PC-3 (cell line): ENCODE measurements around the gene STX18.

Experiments
- CTCF ChIP-seq: fragments of 300-600 bp; sonication (generic); conservative IDR thresholded peaks from 2 replicates; pipeline ENCODE4 v1.5.1; 2017; ENCODE audit warnings: antibody characterized with exemption, low read depth, mild to moderate bottlenecking, low read length
- EZH2phosphoT487 ChIP-seq: fragments of 300-600 bp; sonication (generic); IDR thresholded peaks from 2 replicates; pipeline ENCODE4 v1.6.1; 2018; ENCODE audit warnings: mild to moderate bottlenecking, antibody characterized with exemption, low read length, borderline replicate concordance

DNA sequence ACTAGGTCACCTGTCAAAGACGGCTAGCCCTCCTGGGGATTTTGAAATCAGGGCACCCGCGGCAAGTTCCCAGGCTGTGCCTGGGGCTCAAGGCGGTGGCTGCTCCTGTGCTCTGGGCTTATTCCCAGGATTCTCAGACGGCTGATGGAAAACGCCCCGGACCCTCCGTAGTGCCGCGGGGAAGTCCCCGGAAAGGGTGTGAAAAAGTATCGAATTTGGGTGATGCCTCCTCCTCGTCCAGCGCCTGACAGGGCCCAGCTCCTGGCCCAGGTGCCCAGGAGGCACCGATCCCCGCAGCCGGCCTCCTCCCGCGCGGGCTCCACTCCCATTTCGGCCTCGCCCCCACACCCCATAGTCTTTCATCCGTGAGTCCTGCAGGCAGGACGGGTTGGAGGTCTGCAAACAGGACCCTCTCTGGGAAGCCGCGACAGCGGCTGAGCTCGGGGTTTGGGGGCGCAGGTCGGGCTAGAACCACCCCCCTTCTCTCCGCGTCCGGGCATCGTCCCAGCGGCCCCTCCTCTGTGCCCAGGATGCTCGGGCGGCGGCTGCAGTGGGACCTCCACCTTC, 156.0 kb downstream of the STX18 start:
- TF ChIP-seq CTCF (no peak), EZH2phosphoT487 (no peak)
